Measurements from ENCODE around the gene TNFAIP8. TPM values are rescaled to one million over a fixed set of nuclear protein-coding genes. Genes with fewer than 3 reads are reported as not detected.

TNFAIP8 gene
- total RNA-seq, 1 donor from 2014 or later = 40.6 TPM

DNA sequence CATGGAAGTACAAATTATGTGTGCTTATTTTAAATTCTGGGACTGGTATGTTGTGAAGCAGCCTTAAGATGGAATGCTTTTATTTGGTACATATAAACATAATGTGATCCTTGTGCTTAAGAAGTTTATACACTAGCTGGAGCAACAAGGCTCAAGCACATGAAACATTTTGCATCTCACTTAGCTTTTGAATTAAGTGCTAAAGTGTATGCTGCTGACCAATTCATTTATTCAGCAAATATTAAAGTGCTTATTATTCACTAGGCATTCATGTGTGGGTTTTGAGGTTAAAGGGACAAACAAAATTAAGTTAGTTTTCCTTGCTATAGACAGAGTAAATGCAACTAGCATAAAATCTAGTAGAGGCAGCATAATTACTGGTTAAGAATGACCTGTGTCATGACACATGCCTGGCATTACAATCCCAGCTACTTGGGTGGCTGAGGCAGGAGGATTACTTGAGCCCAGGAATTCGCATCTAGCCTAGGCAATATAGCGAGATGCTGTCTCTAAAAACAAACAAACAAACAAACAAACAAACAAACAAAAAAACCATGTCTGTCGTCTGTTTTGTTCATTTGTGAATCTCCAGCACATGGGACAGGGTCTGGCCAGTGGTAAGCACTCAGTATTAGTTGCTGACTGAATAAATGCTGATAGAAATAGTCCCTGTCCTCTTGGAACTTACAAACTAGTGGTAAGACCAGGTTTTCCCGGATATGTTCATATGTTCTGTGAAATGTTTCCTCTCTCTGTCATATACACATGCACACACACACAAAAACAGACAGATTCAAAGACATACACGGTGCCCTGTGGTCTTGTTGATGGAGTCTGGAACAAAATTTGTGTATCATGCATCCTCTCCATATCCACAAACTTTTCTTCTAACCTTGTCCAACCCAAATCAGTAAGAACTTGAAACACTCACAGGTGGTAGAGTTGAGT, 41.9 kb upstream of the TNFAIP8 start:
- Histone ChIP-seq H3K9me3 (ENCODE audit: low read depth) (no peaks in the 10 kb centered on the region), H3K9ac (no peak overlapping the region), H3F3A (ENCODE audit: low read depth) (no peaks in the 10 kb centered on the region), H3K27ac (no peak overlapping the region), H3K27me3 (no peaks in the 10 kb centered on the region), H3K4me2 (no peak overlapping the region), H3K36me3 (no peaks in the 10 kb centered on the region), H3K79me2 (ENCODE audit: low read depth) (no peaks in the 10 kb centered on the region), H2AFZ (replicated peaks) (no peak overlapping the region), H4K20me1 (ENCODE audit: low read depth) (no peaks in the 10 kb centered on the region), H3K4me3 (no peak overlapping the region), H3K4me1 (no peaks in the 10 kb centered on the region)
- H3K9me3 Mint-ChIP-seq = no peaks in the 10 kb centered on the region
- H3K27ac Mint-ChIP-seq = no peak overlapping the region
- H3K4me3 Mint-ChIP-seq = no peak overlapping the region
- peaks cover 2% of the 10 kb centered on the region for H3K27me3 Mint-ChIP-seq (ENCODE audit: insufficient read depth, low read depth)
- H3K36me3 Mint-ChIP-seq = no peaks in the 10 kb centered on the region
- no peak for TF ChIP-seq EZH2phosphoT487 (IDR thresholded peaks at IDR 0.05)
- TF ChIP-seq EZH2 (IDR thresholded peaks at IDR 0.05) = no peak
- TF ChIP-seq, protein P1, sequence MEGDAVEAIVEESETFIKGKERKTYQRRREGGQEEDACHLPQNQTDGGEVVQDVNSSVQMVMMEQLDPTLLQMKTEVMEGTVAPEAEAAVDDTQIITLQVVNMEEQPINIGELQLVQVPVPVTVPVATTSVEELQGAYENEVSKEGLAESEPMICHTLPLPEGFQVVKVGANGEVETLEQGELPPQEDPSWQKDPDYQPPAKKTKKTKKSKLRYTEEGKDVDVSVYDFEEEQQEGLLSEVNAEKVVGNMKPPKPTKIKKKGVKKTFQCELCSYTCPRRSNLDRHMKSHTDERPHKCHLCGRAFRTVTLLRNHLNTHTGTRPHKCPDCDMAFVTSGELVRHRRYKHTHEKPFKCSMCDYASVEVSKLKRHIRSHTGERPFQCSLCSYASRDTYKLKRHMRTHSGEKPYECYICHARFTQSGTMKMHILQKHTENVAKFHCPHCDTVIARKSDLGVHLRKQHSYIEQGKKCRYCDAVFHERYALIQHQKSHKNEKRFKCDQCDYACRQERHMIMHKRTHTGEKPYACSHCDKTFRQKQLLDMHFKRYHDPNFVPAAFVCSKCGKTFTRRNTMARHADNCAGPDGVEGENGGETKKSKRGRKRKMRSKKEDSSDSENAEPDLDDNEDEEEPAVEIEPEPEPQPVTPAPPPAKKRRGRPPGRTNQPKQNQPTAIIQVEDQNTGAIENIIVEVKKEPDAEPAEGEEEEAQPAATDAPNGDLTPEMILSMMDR (IDR thresholded peaks at IDR 0.05) = no peak
- H3K4me1 Mint-ChIP-seq = no peaks in the 10 kb centered on the region
- peak; percentile 15 for DNase-seq (ENCODE audit: low spot score)

GRCh38 chr5:119315516-119315949, 40.3 kb upstream of the TNFAIP8 start:
- TF ChIP-seq, protein P1 (IDR thresholded peaks at IDR 0.05) = no peak
- TF ChIP-seq EZH2 (IDR thresholded peaks at IDR 0.05) (no peak), EZH2phosphoT487 (IDR thresholded peaks at IDR 0.05) (no peak)
- Mint-ChIP-seq H3K36me3 (peaks cover 4% of the 10 kb centered on the region), H3K27ac (no peak overlapping the region), H3K27me3 (ENCODE audit: insufficient read depth, low read depth) (peaks cover 2% of the 10 kb centered on the region), H3K4me1 (peaks cover 8% of the 10 kb centered on the region), H3K9me3 (no peaks in the 10 kb centered on the region), H3K4me3 (no peak overlapping the region)
- no peak for DNase-seq (ENCODE audit: low spot score)
- no peak overlapping the region for H3K9ac ChIP-seq
- H2AFZ ChIP-seq (replicated peaks) = no peak overlapping the region
- H3K27ac ChIP-seq = no peak overlapping the region
- H3K79me2 ChIP-seq (ENCODE audit: low read depth) = no peaks in the 10 kb centered on the region
- no peaks in the 10 kb centered on the region for H3K4me1 ChIP-seq
- H3K4me3 ChIP-seq = no peak overlapping the region
- H3K27me3 ChIP-seq = no peaks in the 10 kb centered on the region
- no peaks in the 10 kb centered on the region for H3K9me3 ChIP-seq (ENCODE audit: low read depth)
- no peaks in the 10 kb centered on the region for H4K20me1 ChIP-seq (ENCODE audit: low read depth)
- H3F3A ChIP-seq (ENCODE audit: low read depth) = no peaks in the 10 kb centered on the region
- no peak overlapping the region for H3K4me2 ChIP-seq
- H3K36me3 ChIP-seq = no peaks in the 10 kb centered on the region

GRCh38 chr5:119316086-119316485, 39.7 kb upstream of the TNFAIP8 start:
- Mint-ChIP-seq H3K4me3 (no peak overlapping the region), H3K9me3 (no peaks in the 10 kb centered on the region), H3K27ac (no peak overlapping the region), H3K36me3 (peaks cover 4% of the 10 kb centered on the region), H3K27me3 (ENCODE audit: insufficient read depth, low read depth) (peaks cover 2% of the 10 kb centered on the region), H3K4me1 (peaks cover 10% of the 10 kb centered on the region)
- H3K27ac ChIP-seq = no peak overlapping the region
- TF ChIP-seq, protein P1 (IDR thresholded peaks at IDR 0.05) = no peak
- TF ChIP-seq EZH2 (IDR thresholded peaks at IDR 0.05) (no peak), EZH2phosphoT487 (IDR thresholded peaks at IDR 0.05) (no peak)
- H3K4me3 ChIP-seq = no peak overlapping the region
- H3K36me3 ChIP-seq = no peaks in the 10 kb centered on the region
- no peaks in the 10 kb centered on the region for H3K27me3 ChIP-seq
- no peaks in the 10 kb centered on the region for H4K20me1 ChIP-seq (ENCODE audit: low read depth)
- DNase-seq (ENCODE audit: low spot score) = no peak
- no peaks in the 10 kb centered on the region for H3K79me2 ChIP-seq (ENCODE audit: low read depth)
- H2AFZ ChIP-seq (replicated peaks) = no peak overlapping the region
- H3K4me2 ChIP-seq = no peak overlapping the region
- no peaks in the 10 kb centered on the region for H3F3A ChIP-seq (ENCODE audit: low read depth)
- no peaks in the 10 kb centered on the region for H3K9me3 ChIP-seq (ENCODE audit: low read depth)
- no peaks in the 10 kb centered on the region for H3K4me1 ChIP-seq
- no peak overlapping the region for H3K9ac ChIP-seq

All from neural progenitor cell (in vitro differentiated cells).